SW 1271 (cell line): Measurements from ENCODE around the gene TAX1BP1.
"Not testable (repeated sequence)": the region's sequence is repeated elsewhere in the genome, so short reads cannot be mapped to it uniquely, and the experiment has no call there.

ENCODE experiments used
- DNase-seq, 2 experiments: peaks; one replicate each; lab custom pipeline; 2025; lab: John Stamatoyannopoulos, UW

TAX1BP1 gene

GRCh38 chr7:27739301-27739908 is 557 bp upstream of the TAX1BP1 start:
- peak in 1 of 2 experiments; percentile 84 for DNase-seq

- DNase-seq: peak; percentile 56 to 72
Measured at GRCh38 chr7:27740449-27741086, 606 bp downstream of the TAX1BP1 start.

- not testable (repeated sequence) for DNase-seq
Measured at GRCh38 chr7:27742091-27742710, 2.2 kb downstream of the TAX1BP1 start.

GRCh38 chr7:27745064-27745583 is 5.2 kb downstream of the TAX1BP1 start:
- DNase-seq: peak; percentile 20 to 80

- DNase-seq: no peak
Measured at GRCh38 chr7:27746486-27746885, 6.5 kb downstream of the TAX1BP1 start.

- DNase-seq: no peak
Measured at GRCh38 chr7:27746978-27747377, 7.0 kb downstream of the TAX1BP1 start.

GRCh38 chr7:27747589-27748368 is 7.8 kb downstream of the TAX1BP1 start:
- no peak for DNase-seq

- DNase-seq: no peak
Measured at GRCh38 chr7:27750316-27750715, 10.4 kb downstream of the TAX1BP1 start.

GRCh38 chr7:27751888-27752660 is 12.1 kb downstream of the TAX1BP1 start:
- no peak for DNase-seq

- DNase-seq: no peak
Measured at GRCh38 chr7:27753863-27754262, 13.9 kb downstream of the TAX1BP1 start.

GRCh38 chr7:27756298-27756697 is 16.3 kb downstream of the TAX1BP1 start:
- no peak for DNase-seq

GRCh38 chr7:27759491-27759890 is 19.5 kb downstream of the TAX1BP1 start:
- no peak for DNase-seq

GRCh38 chr7:27762062-27762461 is 22.1 kb downstream of the TAX1BP1 start:
- no peak for DNase-seq

- DNase-seq: no peak
Measured at GRCh38 chr7:27763983-27764508, 24.1 kb downstream of the TAX1BP1 start.

GRCh38 chr7:27765841-27766240 is 25.9 kb downstream of the TAX1BP1 start:
- no peak for DNase-seq

- no peak for DNase-seq
Measured at GRCh38 chr7:27767374-27767773, 27.4 kb downstream of the TAX1BP1 start.

GRCh38 chr7:27771111-27771510 is 31.1 kb downstream of the TAX1BP1 start:
- DNase-seq: no peak

- DNase-seq: peak in 1 of 2 experiments; percentile 22
Measured at GRCh38 chr7:27774717-27775328, 34.9 kb downstream of the TAX1BP1 start.

- DNase-seq: no peak
Measured at GRCh38 chr7:27775782-27776181, 35.8 kb downstream of the TAX1BP1 start.

- DNase-seq: no peak
Measured at GRCh38 chr7:27777662-27778061, 37.7 kb downstream of the TAX1BP1 start.

GRCh38 chr7:27779873-27780272 is 39.9 kb downstream of the TAX1BP1 start:
- no peak for DNase-seq
